Adrenal gland (tissue), 12 donors: ENCODE results near the gene PRKCQ. TPM values are rescaled to one million over a fixed set of nuclear protein-coding genes. Genes with fewer than 3 reads are reported as not detected.

Experiments
- DNase-seq, 7 donors: peaks; one replicate each; pipeline ENCODE4 v3.0.0-alpha.2; 2019 to 2020
- H3K27ac ChIP-seq, 5 donors: fragments of 200-600 bp; sonication (generic) in 4 of 5; 1 replicate in 3 of 5; 2 replicates in 2 of 5; pipeline versions ENCODE4 v1.5.1 to v1.8.0; 2016 to 2020; ENCODE audit warnings: mild to moderate bottlenecking in 1 of 5
- H3K27me3 ChIP-seq: fragments of 200-600 bp; 2 replicates; pipeline ENCODE4 v1.8.0; 2021
- H3K36me3 ChIP-seq, 2 donors: fragments of 200-600 bp; replicated peaks in 1 of 2; 1 replicate in 1 of 2; 2 replicates in 1 of 2; pipeline versions ENCODE4 v1.5.1 to v1.8.0; 2018 to 2022
- H3K4me1 ChIP-seq, 2 donors: fragments of 200-600 bp; replicated peaks in 1 of 2; 1 replicate in 1 of 2; 2 replicates in 1 of 2; pipeline versions ENCODE4 v1.5.1 to v1.8.0; 2018 to 2021
- H3K4me3 ChIP-seq, 4 donors: fragments of 200-600 bp; sonication (generic) in 3 of 4; one replicate each; pipeline ENCODE4 v1.5.1; 2016 to 2018
- H3K9me3 ChIP-seq, 3 donors: fragments of 200-600 bp; sonication (generic) in 1 of 3; replicated peaks in 1 of 3; 1 replicate in 2 of 3; 2 replicates in 1 of 3; pipeline versions ENCODE4 v1.5.1 to v1.8.0; 2016 to 2021
- POLR2A ChIP-seq, 2 donors: fragments of 450-650 bp; IDR thresholded peaks; one replicate each; pipeline ENCODE4 v1.6.1; 2017; ENCODE audit warnings: antibody characterized with exemption in 2 of 2, mild to moderate bottlenecking in 2 of 2, moderate library complexity in 1 of 2
- WGBS, 4 donors: extraction: QIAGEN DNeasy Blood & Tissue Kit in 2 of 4; methylation state at CpG; one replicate each; pipeline versions ENCODE4 v1.1.5 to v1.1.7; 2013 to 2017; 5-methylcytosine and 5-hydroxymethylcytosine counted together
- intact Hi-C, 2 donors: fragments of 100-400 bp; cut with DNase I; formaldehyde crosslinking; loops; one replicate each; pipeline versions ENCODE4 v1.14.1 to v1.15.0; 2022 to 2023
- polyA plus RNA-seq, 3 donors: library from polyadenylated mRNA; stranded (reverse); fragments of 200-250 nt in 2 of 3; fragments of 350-450 nt in 1 of 3; fragmentation: Illumina TruSeq in 1 of 3; extraction: RNeasy Lipid Tissue Mini Kit (QIAGEN cat#74804) in 1 of 3; gene quantifications; one replicate each; pipeline ENCODE4 v1.2.3, GENCODE V29; 2013 to 2014
- total RNA-seq, 9 donors: library from RNA; depleted of rRNA in 4 of 9; stranded (reverse); fragments of >200 nt in 4 of 9; fragments of 120-200 nt in 1 of 9; fragmentation: NEBNext Ultra II Directional in 1 of 9; extraction: Animal tissue kit (Norgen Biotek cat#: 25700) in 1 of 9; gene quantifications; one replicate each; pipeline versions ENCODE4 v1.1.0 to v1.2.4, GENCODE V29; 2013 to 2023
- TF ChIP-seq, protein P1 (sequence below), 6 experiments: fragments of 450-650 bp in 4 of 6; fragments of 200-600 bp in 2 of 6; sonication (generic) in 1 of 6; IDR thresholded peaks; 1 replicate in 5 of 6; 2 replicates in 1 of 6; pipeline versions ENCODE4 v1.5.1 to v1.8.0; 2016 to 2021; ENCODE audit warnings: antibody characterized with exemption in 6 of 6, mild to moderate bottlenecking in 2 of 6, moderate library complexity in 1 of 6
- donor health status: healthy with polysubstance abuse.
- donor health status: Bipolar disorder and iron deficiency.
- donor health status: DM: yes; HTN: yes; CAD: no.
- donor health status: DM: no; HTN: no; CAD: no.
- donor health status: DM: no; HTN: no; CAD: no.
- donor health status: DM: yes; HTN: yes; CAD: no.

PRKCQ gene
- total and polyA plus RNA-seq, 12 donors = 0.39 to 1.6 (median 0.68) TPM

DNA sequence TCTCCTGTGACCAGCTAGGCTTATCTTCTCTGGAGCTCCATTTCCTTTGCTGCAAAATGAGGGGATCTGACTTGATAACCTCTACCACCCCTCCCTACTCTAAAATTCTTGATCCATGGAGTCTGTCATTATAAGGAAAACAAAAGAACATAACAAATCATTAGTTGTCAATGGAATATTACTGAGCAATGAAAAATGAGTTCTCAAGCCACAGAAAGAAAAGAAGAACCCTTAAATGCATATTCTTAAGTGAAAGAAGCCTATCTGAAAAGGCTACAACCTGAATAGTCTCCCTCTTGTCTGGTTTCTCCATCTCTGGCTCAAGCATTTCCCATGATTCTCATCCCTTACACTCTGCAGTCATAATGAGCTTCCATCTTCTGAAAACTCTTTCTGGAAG lies 110.4 kb downstream of the PRKCQ start:
- no peak for DNase-seq
- TF ChIP-seq POLR2A (IDR thresholded peaks at IDR 0.05) = no peak
- TF ChIP-seq, protein P1, sequence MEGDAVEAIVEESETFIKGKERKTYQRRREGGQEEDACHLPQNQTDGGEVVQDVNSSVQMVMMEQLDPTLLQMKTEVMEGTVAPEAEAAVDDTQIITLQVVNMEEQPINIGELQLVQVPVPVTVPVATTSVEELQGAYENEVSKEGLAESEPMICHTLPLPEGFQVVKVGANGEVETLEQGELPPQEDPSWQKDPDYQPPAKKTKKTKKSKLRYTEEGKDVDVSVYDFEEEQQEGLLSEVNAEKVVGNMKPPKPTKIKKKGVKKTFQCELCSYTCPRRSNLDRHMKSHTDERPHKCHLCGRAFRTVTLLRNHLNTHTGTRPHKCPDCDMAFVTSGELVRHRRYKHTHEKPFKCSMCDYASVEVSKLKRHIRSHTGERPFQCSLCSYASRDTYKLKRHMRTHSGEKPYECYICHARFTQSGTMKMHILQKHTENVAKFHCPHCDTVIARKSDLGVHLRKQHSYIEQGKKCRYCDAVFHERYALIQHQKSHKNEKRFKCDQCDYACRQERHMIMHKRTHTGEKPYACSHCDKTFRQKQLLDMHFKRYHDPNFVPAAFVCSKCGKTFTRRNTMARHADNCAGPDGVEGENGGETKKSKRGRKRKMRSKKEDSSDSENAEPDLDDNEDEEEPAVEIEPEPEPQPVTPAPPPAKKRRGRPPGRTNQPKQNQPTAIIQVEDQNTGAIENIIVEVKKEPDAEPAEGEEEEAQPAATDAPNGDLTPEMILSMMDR (IDR thresholded peaks at IDR 0.05) = no peak
- Histone ChIP-seq H3K27me3 (no peaks in the 10 kb centered on the region), H3K27ac (no peak overlapping the region), H3K4me1 (no peaks in the 10 kb centered on the region), H3K36me3 (no peaks in the 10 kb centered on the region), H3K4me3 (no peak overlapping the region), H3K9me3 (no peaks in the 10 kb centered on the region)
- intact Hi-C loops = no loop called here

GRCh38 chr10:6465854-6466601 lies 114.0 kb downstream of the PRKCQ start:
- Histone ChIP-seq H3K4me3 (no peak overlapping the region), H3K36me3 (no peaks in the 10 kb centered on the region), H3K9me3 (no peaks in the 10 kb centered on the region), H3K4me1 (no peaks in the 10 kb centered on the region), H3K27me3 (no peaks in the 10 kb centered on the region), H3K27ac (no peak overlapping the region)
- whole genome bisulfite sequencing, 4 donors = 71 to 82% (median 81%) methylated on average over 7 of the region's 7 CpGs
- no peak for TF ChIP-seq POLR2A (IDR thresholded peaks at IDR 0.05)
- TF ChIP-seq, protein P1 (IDR thresholded peaks at IDR 0.05) = no peak
- DNase-seq = no peak
- intact Hi-C loops = no loop called here

GRCh38 chr10:6465437-6465836 lies 114.6 kb downstream of the PRKCQ start:
- DNase-seq = no peak
- Histone ChIP-seq H3K9me3 (no peaks in the 10 kb centered on the region), H3K4me1 (no peaks in the 10 kb centered on the region), H3K27me3 (no peaks in the 10 kb centered on the region), H3K36me3 (no peaks in the 10 kb centered on the region), H3K4me3 (no peak overlapping the region), H3K27ac (no peak overlapping the region)
- TF ChIP-seq POLR2A (IDR thresholded peaks at IDR 0.05) = no peak
- TF ChIP-seq, protein P1 (IDR thresholded peaks at IDR 0.05) = no peak
- WGBS, 4 donors = 74 to 80% (median 80%) methylated on average over 7 of the region's 7 CpGs
- intact Hi-C loops = no loop called here

GRCh38 chr10:6464862-6465430 lies 115.1 kb downstream of the PRKCQ start:
- H3K9me3 ChIP-seq = no peaks in the 10 kb centered on the region
- no peak overlapping the region for H3K4me3 ChIP-seq
- intact Hi-C loops = no loop called here
- 81 to 89% (median 85%) methylated on average over 9 of the region's 9 CpGs for WGBS, 4 donors
- H3K27me3 ChIP-seq = no peaks in the 10 kb centered on the region
- no peaks in the 10 kb centered on the region for H3K4me1 ChIP-seq
- DNase-seq = no peak
- H3K27ac ChIP-seq = no peak overlapping the region
- H3K36me3 ChIP-seq = no peaks in the 10 kb centered on the region
- TF ChIP-seq POLR2A (IDR thresholded peaks at IDR 0.05) = no peak
- TF ChIP-seq, protein P1 (IDR thresholded peaks at IDR 0.05) = no peak
